Right ventricle myocardium inferior (tissue), 1 donor: ENCODE measurements around the gene AGO3. TPM values are rescaled to one million over a fixed set of nuclear protein-coding genes. Genes with fewer than 3 reads are reported as not detected.
"Not testable (repeated sequence)": the region's sequence is repeated elsewhere in the genome, so short reads cannot be mapped to it uniquely, and the experiment has no call there.

Source experiments
- ATAC-seq: fragments of 200-7000 bp; cut with Tn5 transposase; one replicate; pipeline ENCODE4 v1.9.1; 2020; ENCODE audit warnings: mild to moderate bottlenecking, moderate library complexity
- DNase-seq: peaks from one replicate; pipeline ENCODE4 v3.0.0; 2021; ENCODE audit errors: missing footprints
- intact Hi-C: fragments of 100-400 bp; cut with DNase I; formaldehyde crosslinking; loops from one replicate; pipeline ENCODE4 v1.11.0; 2022
- long read RNA-seq: library from polyadenylated mRNA; unstranded; transcript quantifications from one replicate; pipeline ENCODE4 v2.0.0, GENCODE V29; 2021
- total RNA-seq: library from RNA; stranded (reverse); fragmentation: NEBNext Ultra II Directional; extraction: Animal tissue kit (Norgen Biotek cat#: 25700); gene quantifications from one replicate; pipeline ENCODE4 v1.2.1, GENCODE V29; 2021
- donor health status: DM: no; HTN: yes; CAD: no; lungs with severe emphysema.

Gene AGO3
- total RNA-seq = 12.0 TPM
- long read RNA-seq, full-length matches to known transcripts = 3 of 5 reads
- long read RNA-seq, partial matches to known transcripts = 0 of 5 reads
- long read RNA-seq, other reads (novel, unspliced or antisense) = 2 of 5 reads

- intact Hi-C loops = loop anchor here (5.0 kb wide), 1 partner anchor 49 kb away; the partner anchor contains the start of gene AGO1
- DNase-seq (peak; percentile 94), ATAC-seq (peak; percentile 95)
These were observed at the start of gene AGO3 for GRCh38 chr1:35930593-35931445. TSS of gene AGO3 (plus strand) at chr1:35931105. CDS start at chr1:35931427, 322 bp downstream.

- DNase-seq (no peak), ATAC-seq (no peak)
- intact Hi-C loops = loop anchor here (5.0 to 10.0 kb wide), 2 partner anchors 50 to 203 kb away; partner anchors contain the start of genes ADPRS, AGO3 and TEKT2
These were observed 49.0 kb upstream of the AGO3 start for GRCh38 chr1:35881850-35882273.

GRCh38 chr1:35882586-35882944, 48.3 kb upstream of the AGO3 start:
- DNase-seq (no peak), ATAC-seq (no peak)
- intact Hi-C loops = loop anchor here (5.0 to 10.0 kb wide), 2 partner anchors 50 to 202 kb away; partner anchors contain the start of genes ADPRS, AGO3 and TEKT2

GRCh38 chr1:35882945-35883634, 47.8 kb upstream of the AGO3 start, which contains the start of gene AGO1:
TSS of gene AGO1 (plus strand) at chr1:35883209. CDS start at chr1:35883422, 213 bp downstream.
- DNase-seq (peak; percentile 97), ATAC-seq (peak; percentile 98)
- intact Hi-C loops = loop anchor here (5.0 to 10.0 kb wide), 2 partner anchors 49 to 202 kb away; partner anchors contain the start of genes ADPRS, AGO3 and TEKT2

- peak; percentile 71 for DNase-seq
- intact Hi-C loops = loop anchor here (5.0 to 10.0 kb wide), 2 partner anchors 49 to 201 kb away; partner anchors contain the start of genes ADPRS, AGO3 and TEKT2
- ATAC-seq = peak; percentile 44
These were observed 47.2 kb upstream of the AGO3 start for GRCh38 chr1:35883635-35884101.

GRCh38 chr1:35884934-35885333, 46.0 kb upstream of the AGO3 start:
- intact Hi-C loops = loop anchor here (5.0 to 10.0 kb wide), 2 partner anchors 47 to 200 kb away; partner anchors contain the start of genes ADPRS, AGO3 and TEKT2
- DNase-seq = no peak
- no peak for ATAC-seq

GRCh38 chr1:35885961-35886558, 44.8 kb upstream of the AGO3 start:
- intact Hi-C loops = loop anchor here (10.0 kb wide), 1 partner anchor 199 kb away; the partner anchor contains the start of genes ADPRS and TEKT2
- DNase-seq (no peak), ATAC-seq (no peak)

- no peak for DNase-seq
- no peak for ATAC-seq
- intact Hi-C loops = loop anchor here (10.0 kb wide), 1 partner anchor 198 kb away; the partner anchor contains the start of genes ADPRS and TEKT2
These were observed 44.1 kb upstream of the AGO3 start for GRCh38 chr1:35886577-35887431.

GRCh38 chr1:35887508-35887907, 43.4 kb upstream of the AGO3 start:
- DNase-seq (no peak), ATAC-seq (no peak)
- intact Hi-C loops = loop anchor here (10.0 kb wide), 1 partner anchor 197 kb away; the partner anchor contains the start of genes ADPRS and TEKT2

GRCh38 chr1:35888255-35888654, 42.6 kb upstream of the AGO3 start:
- intact Hi-C loops = loop anchor here (10.0 kb wide), 1 partner anchor 197 kb away; the partner anchor contains the start of genes ADPRS and TEKT2
- DNase-seq (no peak), ATAC-seq (no peak)

GRCh38 chr1:35888981-35889380, 41.9 kb upstream of the AGO3 start:
- DNase-seq, ATAC-seq: not testable (repeated sequence)
- intact Hi-C loops = loop anchor here (10.0 kb wide), 1 partner anchor 196 kb away; the partner anchor contains the start of genes ADPRS and TEKT2

GRCh38 chr1:35893051-35893879, 37.6 kb upstream of the AGO3 start:
- intact Hi-C loops = no loop called here
- DNase-seq = no peak
- peak; percentile 55 for ATAC-seq

GRCh38 chr1:35894183-35894582, 36.7 kb upstream of the AGO3 start:
- DNase-seq (peak; percentile 76), ATAC-seq (peak; percentile 41)
- intact Hi-C loops = no loop called here

GRCh38 chr1:35894656-35895055, 36.2 kb upstream of the AGO3 start:
- DNase-seq = no peak
- intact Hi-C loops = no loop called here
- ATAC-seq = no peak

GRCh38 chr1:35899941-35900340, 31.0 kb upstream of the AGO3 start:
- intact Hi-C loops = no loop called here

GRCh38 chr1:35901235-35901634, 29.7 kb upstream of the AGO3 start:
- DNase-seq = no peak
- intact Hi-C loops = no loop called here
- ATAC-seq = no peak

More at GRCh38 chr1:35899941-35900340, 31.0 kb upstream of the AGO3 start:
- DNase-seq (no peak), ATAC-seq (no peak)
